AG09309 (cell line): Measurements from ENCODE around the gene MVP.

Experiments used
- DNase-seq: peaks from one replicate; pipeline ENCODE4 v3.0.0-alpha.2; 2010; ENCODE audit warnings: low read depth
- H3K4me3 ChIP-seq: 2 replicates; pipeline ENCODE4 v1.5.1; 2011; ENCODE audit warnings: mild to moderate bottlenecking, low read depth, low read length, moderate library complexity; ENCODE audit not compliant: control insufficient read depth
- TF ChIP-seq, protein P1 (sequence below): IDR thresholded peaks from 2 replicates; pipeline ENCODE4 v1.5.1; 2011; ENCODE audit warnings: mild to moderate bottlenecking, low read depth, low read length, inconsistent platforms; ENCODE audit not compliant: insufficient read depth, control insufficient read depth; ENCODE audit errors: missing control alignments

Gene MVP

GRCh38 chr16:29836623-29837022, 16.4 kb downstream of the MVP start:
- TF ChIP-seq, protein P1, sequence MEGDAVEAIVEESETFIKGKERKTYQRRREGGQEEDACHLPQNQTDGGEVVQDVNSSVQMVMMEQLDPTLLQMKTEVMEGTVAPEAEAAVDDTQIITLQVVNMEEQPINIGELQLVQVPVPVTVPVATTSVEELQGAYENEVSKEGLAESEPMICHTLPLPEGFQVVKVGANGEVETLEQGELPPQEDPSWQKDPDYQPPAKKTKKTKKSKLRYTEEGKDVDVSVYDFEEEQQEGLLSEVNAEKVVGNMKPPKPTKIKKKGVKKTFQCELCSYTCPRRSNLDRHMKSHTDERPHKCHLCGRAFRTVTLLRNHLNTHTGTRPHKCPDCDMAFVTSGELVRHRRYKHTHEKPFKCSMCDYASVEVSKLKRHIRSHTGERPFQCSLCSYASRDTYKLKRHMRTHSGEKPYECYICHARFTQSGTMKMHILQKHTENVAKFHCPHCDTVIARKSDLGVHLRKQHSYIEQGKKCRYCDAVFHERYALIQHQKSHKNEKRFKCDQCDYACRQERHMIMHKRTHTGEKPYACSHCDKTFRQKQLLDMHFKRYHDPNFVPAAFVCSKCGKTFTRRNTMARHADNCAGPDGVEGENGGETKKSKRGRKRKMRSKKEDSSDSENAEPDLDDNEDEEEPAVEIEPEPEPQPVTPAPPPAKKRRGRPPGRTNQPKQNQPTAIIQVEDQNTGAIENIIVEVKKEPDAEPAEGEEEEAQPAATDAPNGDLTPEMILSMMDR = no peak
- DNase-seq = no peak
- no peak overlapping the region for H3K4me3 ChIP-seq

GRCh38 chr16:29837841-29838240, 17.6 kb downstream of the MVP start:
- no peak overlapping the region for H3K4me3 ChIP-seq
- TF ChIP-seq, protein P1 = no peak
- DNase-seq = no peak

- DNase-seq = no peak
- TF ChIP-seq, protein P1 = no peak
Observed at GRCh38 chr16:29839822-29840221, 19.6 kb downstream of the MVP start.

GRCh38 chr16:29840240-29840639, 20.0 kb downstream of the MVP start:
- TF ChIP-seq, protein P1 = no peak
- DNase-seq = no peak
- no peak overlapping the region for H3K4me3 ChIP-seq

More at GRCh38 chr16:29839822-29840221, 19.6 kb downstream of the MVP start:
- no peak overlapping the region for H3K4me3 ChIP-seq

- no peak for DNase-seq
- TF ChIP-seq, protein P1 = no peak
- H3K4me3 ChIP-seq = no peak overlapping the region
Observed at GRCh38 chr16:29841631-29842030, 21.4 kb downstream of the MVP start.

DNA sequence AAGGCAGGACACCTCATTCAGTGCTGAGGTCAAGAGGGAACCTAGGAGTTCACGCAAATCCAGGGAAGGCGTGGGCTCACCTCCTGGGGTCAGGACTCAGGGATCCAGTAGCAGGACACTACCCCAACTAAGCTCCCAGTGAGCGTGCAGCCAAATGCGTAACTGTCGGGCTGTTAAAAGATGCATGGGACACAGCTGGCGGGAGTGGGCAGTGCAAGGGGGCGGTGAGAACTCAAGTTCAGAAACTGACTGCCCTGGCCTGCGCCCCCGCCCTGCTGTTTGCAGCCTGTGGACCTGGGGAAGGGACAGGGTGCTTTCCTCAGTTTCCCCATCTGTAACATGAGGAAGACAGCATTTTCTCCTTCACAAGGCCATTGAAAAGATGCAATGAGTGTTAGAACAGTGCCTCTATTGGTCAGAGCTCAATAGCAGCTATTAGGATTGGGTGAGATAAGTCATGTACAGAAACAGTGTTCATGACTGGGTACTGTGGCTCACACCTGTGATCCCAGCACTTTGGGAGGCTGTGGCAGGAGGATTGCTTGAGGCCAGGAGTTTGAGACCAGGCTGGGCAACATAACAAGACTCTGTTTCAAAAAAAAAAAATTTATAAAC, 22.6 kb downstream of the MVP start:
- DNase-seq = no peak
- TF ChIP-seq, protein P1 = peak; percentile 4
- no peak overlapping the region for H3K4me3 ChIP-seq
